SJSA1 (cell line): ENCODE measurements around the gene COPS2. TPM values are rescaled to one million over a fixed set of nuclear protein-coding genes. Genes with fewer than 3 reads are reported as not detected.

ENCODE experiments used
- DNase-seq, 2 experiments: peaks; one replicate each; pipeline ENCODE4 v3.0.0-alpha.2; 2015 to 2020; ENCODE audit warnings: low spot score in 2 of 2, low read depth in 1 of 2
- H3K27ac ChIP-seq: fragments of 250-450 bp; sonication (Bioruptor Pico); 2 replicates; pipeline ENCODE4 v1.5.1; 2020; ENCODE audit warnings: mild to moderate bottlenecking, moderate library complexity
- H3K27me3 ChIP-seq: fragments of 250-450 bp; sonication (Bioruptor Pico); replicated peaks from 2 replicates; pipeline ENCODE4 v1.5.1; 2020; ENCODE audit warnings: mild to moderate bottlenecking, moderate library complexity
- H3K36me3 ChIP-seq: fragments of 250-450 bp; sonication (Bioruptor Pico); 2 replicates; pipeline ENCODE4 v1.5.1; 2020; ENCODE audit warnings: mild to moderate bottlenecking
- H3K4me1 ChIP-seq: fragments of 250-450 bp; sonication (Bioruptor Pico); replicated peaks from 2 replicates; pipeline ENCODE4 v1.6.1; 2021; ENCODE audit warnings: mild to moderate bottlenecking
- H3K4me3 ChIP-seq: fragments of 250-450 bp; sonication (Bioruptor Pico); 2 replicates; pipeline ENCODE4 v1.5.1; 2020; ENCODE audit warnings: mild to moderate bottlenecking
- H3K9me3 ChIP-seq: fragments of 250-450 bp; sonication (Bioruptor Pico); replicated peaks from 2 replicates; pipeline ENCODE4 v1.5.1; 2020; ENCODE audit warnings: mild to moderate bottlenecking
- total RNA-seq: library from RNA; depleted of rRNA; stranded (reverse); fragments of >200 nt; shearing (Covaris generic); gene quantifications from 2 replicates; pipeline ENCODE4 v1.2.3, GENCODE V29; 2014

COPS2 gene
- total RNA-seq, 1 experiment from 2014 or later = 49.8 TPM

DNA sequence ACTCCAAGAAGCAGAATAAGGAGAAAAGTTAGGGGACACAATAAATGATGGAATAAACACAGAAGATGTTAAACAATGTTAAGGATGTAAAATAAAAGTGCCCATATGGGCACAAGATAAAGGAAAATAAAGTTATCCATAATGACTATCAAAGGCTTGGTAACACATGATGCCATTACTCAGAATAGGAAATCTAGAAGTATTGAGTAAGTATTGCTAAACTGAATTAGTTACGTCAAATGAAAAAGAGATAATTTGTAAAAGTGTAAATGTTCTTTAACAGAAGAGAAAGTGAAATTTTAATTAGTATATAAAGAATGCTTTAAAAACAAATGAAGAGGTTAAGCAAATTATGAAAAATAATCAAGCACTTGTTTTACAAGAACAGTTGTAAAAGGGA, 6.7 kb downstream of the COPS2 start:
- no peak for DNase-seq
- Histone ChIP-seq H3K27me3 (no peaks in the 10 kb centered on the region), H3K4me3 (no peak overlapping the region), H3K27ac (no peak overlapping the region), H3K4me1 (peaks cover 3% of the 10 kb centered on the region; the same call in 1 of the 2 replicates), H3K36me3 (peaks cover 14% of the 10 kb centered on the region), H3K9me3 (no peaks in the 10 kb centered on the region)

DNA sequence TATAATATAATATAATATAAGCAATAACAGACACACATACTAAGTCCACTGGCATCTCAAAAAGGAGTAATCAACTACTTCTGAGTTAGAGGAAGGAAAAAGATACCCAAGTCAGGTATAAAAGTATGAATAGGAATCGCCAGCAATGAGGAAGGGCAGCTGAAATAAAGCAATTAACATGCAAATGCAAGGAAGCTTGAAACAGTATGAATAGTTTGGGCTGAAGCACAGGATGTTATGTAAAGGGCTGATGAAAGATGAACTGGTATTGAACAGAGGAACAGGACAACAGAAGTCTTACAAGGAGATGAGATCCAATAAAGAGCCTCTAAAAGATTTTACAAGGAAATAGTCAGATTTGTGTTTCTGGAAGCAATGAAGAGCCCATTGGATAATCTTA, 7.1 kb downstream of the COPS2 start:
- peaks cover 3% of the 10 kb centered on the region; the same call in 1 of the 2 replicates for H3K4me1 ChIP-seq
- no peak overlapping the region for H3K4me3 ChIP-seq
- peaks cover 17% of the 10 kb centered on the region for H3K36me3 ChIP-seq
- no peak overlapping the region for H3K27ac ChIP-seq
- no peaks in the 10 kb centered on the region for H3K9me3 ChIP-seq
- DNase-seq = no peak
- no peaks in the 10 kb centered on the region for H3K27me3 ChIP-seq

DNA sequence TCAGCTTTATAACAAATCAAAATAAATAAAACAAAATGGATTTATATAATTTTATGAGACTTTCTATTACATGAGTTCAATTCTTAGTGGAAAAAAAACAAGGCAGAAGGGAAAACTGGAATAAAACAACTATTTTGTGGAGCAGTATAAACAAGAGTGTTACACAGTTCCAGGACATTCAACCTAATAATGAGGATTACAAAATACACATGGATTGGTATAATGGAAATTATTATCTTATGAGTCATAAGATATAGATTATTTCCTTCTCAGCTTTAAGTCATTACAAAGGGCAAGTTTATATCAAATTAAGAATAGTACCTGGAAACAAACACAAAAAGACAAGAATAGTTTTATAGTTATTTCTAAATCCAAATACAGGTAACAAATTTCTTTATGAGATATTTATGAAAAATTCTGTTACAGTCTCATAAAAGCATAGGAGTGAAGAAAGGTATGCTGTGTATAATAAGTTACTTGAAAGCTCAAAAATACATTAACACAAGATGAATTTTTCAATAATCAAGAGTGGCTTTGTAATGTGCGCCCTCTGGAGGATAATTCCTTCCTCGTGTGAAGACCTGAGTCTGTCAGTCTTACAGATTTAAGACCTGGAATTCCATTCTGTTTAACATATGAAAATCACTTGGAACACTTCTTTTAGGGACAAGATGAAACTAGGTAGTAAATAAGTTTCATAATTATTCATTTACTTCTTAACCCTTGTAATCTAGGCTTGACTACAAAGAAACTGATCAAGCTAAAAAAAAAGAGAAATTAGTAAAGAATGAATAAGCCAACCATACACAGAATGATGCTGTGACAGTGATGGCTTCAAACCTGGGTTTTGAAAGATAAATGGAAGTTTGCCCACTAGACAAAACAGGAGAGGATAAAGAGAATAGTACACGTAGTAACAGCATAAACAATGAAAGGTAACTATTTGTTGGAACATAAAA, 9.5 kb downstream of the COPS2 start:
- no peak overlapping the region for H3K4me3 ChIP-seq
- H3K36me3 ChIP-seq = peaks cover 38% of the 10 kb centered on the region
- H3K4me1 ChIP-seq = peaks cover 3% of the 10 kb centered on the region; the same call in 1 of the 2 replicates
- no peaks in the 10 kb centered on the region for H3K27me3 ChIP-seq
- peak; percentile 22 to 51 for DNase-seq
- H3K27ac ChIP-seq = no peak overlapping the region
- H3K9me3 ChIP-seq = no peaks in the 10 kb centered on the region

DNA sequence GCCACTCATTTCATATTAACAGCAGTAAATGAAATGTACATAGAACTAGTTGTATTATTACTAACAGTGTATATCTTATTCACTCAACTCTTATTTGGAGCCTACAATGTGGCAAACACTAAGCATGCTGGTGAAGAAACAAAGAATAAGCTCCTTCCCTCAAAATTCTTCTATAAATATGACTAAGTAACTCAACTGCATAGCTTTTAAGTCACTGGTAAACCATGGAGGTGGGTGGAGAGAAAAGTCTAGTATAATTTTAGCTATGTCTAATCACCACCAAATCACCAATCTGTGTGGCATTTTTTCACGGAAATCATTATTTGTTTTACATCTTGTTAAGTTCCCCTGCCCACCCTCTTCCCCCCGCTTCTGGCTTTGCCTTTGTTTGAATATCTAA, 17.5 kb downstream of the COPS2 start:
- Histone ChIP-seq H3K36me3 (peaks cover 63% of the 10 kb centered on the region), H3K27ac (peak overlapping the region; percentile 15), H3K9me3 (no peaks in the 10 kb centered on the region), H3K4me1 (peaks cover 44% of the 10 kb centered on the region), H3K4me3 (no peak overlapping the region), H3K27me3 (no peaks in the 10 kb centered on the region)
- peak in 1 of 2 experiments; percentile 55 for DNase-seq

DNA sequence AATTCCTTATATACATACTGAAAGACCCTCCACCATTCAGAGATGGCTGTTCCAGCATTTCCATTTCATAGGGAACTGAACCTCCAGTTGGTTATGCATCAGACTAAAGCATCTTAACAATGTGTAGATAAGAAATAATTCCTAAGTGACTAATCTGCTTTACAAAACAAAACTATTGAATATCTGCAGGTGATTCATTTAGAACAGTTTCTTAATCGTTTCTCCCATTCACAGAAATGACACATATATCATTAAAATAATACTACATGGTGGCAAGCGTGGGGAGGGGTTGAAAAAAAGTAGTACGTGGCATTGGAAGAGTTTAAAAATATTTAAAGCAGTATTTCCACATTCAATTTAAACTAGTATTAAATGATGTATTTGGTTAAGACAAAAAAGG, 19.5 kb downstream of the COPS2 start:
- DNase-seq = peak; percentile 52 to 66
- Histone ChIP-seq H3K27ac (peak overlapping the region; percentile 72), H3K4me1 (peaks cover 44% of the 10 kb centered on the region), H3K4me3 (no peak overlapping the region), H3K9me3 (no peaks in the 10 kb centered on the region), H3K36me3 (peaks cover 56% of the 10 kb centered on the region), H3K27me3 (no peaks in the 10 kb centered on the region)

DNA sequence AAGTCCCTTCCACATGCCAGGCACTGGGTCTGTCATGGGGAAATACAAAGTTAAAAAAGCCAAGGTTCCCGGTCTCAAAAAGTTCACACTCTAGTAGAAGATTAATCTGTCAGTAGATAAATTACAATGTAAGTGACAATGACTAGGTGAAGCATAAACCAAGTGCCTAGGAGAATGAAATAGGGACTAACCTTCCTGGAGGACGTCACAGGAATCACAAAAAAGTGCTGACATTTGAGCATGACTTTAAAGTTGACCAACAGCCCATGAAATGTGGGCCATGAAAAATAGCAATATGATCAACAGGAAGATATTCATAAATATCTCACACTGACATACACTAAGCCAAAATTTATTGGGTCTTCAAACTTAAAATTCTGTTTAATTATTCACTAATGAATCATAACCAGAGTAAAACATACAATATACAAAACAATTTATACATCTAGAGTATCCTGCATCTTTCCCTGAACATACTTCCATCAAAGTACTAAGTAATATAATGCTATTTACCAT, 20.0 kb downstream of the COPS2 start:
- DNase-seq = peak in 1 of 2 experiments; percentile 17
- Histone ChIP-seq H3K27me3 (no peaks in the 10 kb centered on the region), H3K9me3 (no peaks in the 10 kb centered on the region), H3K4me3 (no peak overlapping the region), H3K4me1 (peaks cover 44% of the 10 kb centered on the region), H3K36me3 (peaks cover 55% of the 10 kb centered on the region), H3K27ac (peak overlapping the region; percentile 72)

DNA sequence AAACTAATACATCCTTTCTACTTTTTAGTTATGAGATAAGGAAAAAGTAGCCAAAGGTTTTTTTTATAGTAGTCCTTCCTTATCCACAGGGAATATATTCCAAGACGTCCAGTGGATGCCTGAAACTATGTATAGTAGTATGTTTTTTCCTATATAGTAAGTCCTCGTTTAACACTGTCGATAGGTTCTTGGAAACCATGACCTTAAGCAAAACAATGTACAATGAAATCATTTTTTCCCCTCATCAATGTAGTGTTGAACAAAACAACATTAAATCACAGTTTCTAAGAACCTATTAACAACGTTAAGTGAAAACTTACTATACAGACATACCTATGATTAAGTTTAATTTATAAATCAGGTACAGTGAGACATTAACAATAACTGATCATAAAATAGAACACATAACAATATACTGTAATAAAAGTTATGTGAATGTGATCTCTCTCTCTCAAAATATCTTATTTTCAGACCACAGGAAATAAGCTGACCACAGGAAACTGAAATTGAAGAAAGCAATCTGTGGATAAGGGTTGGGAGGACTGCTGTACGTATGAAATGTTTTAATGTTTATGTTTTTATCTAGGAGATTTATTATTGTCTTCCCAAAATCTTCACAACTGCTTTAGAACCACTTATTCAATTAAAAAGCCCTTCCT, 20.6 kb downstream of the COPS2 start:
- no peak for DNase-seq
- Histone ChIP-seq H3K4me3 (no peak overlapping the region), H3K4me1 (peaks cover 44% of the 10 kb centered on the region), H3K27ac (peak overlapping the region; percentile 72), H3K9me3 (no peaks in the 10 kb centered on the region), H3K36me3 (peaks cover 58% of the 10 kb centered on the region), H3K27me3 (no peaks in the 10 kb centered on the region)

DNA sequence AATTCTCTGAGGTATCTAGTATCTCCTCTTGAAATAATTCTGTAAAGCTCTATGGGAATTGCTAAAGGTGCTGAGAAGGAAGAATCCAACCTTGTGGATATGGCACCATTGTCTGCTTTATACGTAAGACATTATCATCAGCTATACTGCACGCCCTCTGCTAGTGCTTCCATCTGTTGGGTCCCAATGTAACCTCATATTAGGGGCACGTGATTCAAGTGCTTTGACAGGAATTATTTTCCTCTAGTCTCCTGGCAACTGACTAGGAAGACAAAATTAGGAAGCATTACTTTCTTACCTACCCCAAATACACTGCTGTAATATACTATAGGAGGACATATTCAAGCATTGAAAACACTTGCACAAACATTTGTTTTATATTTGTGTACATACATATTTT, 24.0 kb downstream of the COPS2 start:
- H3K4me1 ChIP-seq = peaks cover 22% of the 10 kb centered on the region
- H3K27me3 ChIP-seq = no peaks in the 10 kb centered on the region
- peaks cover 81% of the 10 kb centered on the region for H3K36me3 ChIP-seq
- H3K27ac ChIP-seq = no peak overlapping the region
- no peaks in the 10 kb centered on the region for H3K9me3 ChIP-seq
- DNase-seq = no peak
- H3K4me3 ChIP-seq = no peak overlapping the region

DNA sequence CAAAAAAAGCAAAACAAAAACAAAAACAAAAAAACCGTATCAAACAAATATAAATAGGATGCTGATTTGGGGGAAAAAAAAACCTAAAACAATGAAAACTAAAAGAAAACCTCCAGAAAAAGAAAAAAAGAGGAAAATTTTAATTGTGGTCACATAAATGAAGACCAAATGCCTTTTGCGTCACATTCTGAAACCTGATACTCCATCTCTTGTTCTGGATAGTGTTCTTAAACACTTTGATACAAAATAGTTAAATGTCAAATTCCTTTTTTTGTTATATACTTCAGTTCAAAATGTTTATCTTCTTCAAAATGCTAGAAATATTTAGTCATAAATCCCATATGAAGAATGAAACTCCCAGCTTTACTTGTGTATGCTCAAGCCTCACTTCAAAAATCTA, 31.0 kb downstream of the COPS2 start:
- H3K27ac ChIP-seq = no peak overlapping the region
- no peaks in the 10 kb centered on the region for H3K9me3 ChIP-seq
- no peaks in the 10 kb centered on the region for H3K27me3 ChIP-seq
- H3K4me3 ChIP-seq = no peak overlapping the region
- H3K4me1 ChIP-seq = no peaks in the 10 kb centered on the region
- DNase-seq = no peak
- H3K36me3 ChIP-seq = peaks cover 54% of the 10 kb centered on the region

DNA sequence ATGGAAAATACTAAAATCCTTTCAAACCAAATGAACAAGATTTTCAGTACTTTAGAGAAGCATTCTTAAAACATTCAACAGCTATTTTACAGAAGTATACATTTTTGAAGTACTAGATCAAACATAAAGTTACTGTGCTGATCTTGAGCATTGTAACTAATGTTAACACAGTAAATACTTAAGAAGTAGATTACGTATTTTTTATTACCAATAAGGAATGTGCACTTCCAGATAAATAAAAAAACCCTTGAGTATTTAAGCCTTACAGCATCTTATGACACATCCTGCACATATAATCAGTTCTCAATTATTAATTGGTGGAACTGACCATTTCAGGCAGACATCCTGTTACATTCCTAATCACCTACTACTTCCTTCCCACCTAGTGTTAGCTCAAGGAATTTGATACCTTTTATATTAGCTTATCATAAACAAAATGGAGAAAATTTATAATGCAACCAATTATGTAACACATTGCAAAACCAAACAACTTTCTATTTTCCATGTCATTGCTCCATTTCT, 32.8 kb downstream of the COPS2 start:
- no peaks in the 10 kb centered on the region for H3K4me1 ChIP-seq
- H3K9me3 ChIP-seq = no peaks in the 10 kb centered on the region
- H3K27me3 ChIP-seq = no peaks in the 10 kb centered on the region
- no peak for DNase-seq
- no peak overlapping the region for H3K4me3 ChIP-seq
- no peak overlapping the region for H3K27ac ChIP-seq
- peaks cover 36% of the 10 kb centered on the region for H3K36me3 ChIP-seq

DNA sequence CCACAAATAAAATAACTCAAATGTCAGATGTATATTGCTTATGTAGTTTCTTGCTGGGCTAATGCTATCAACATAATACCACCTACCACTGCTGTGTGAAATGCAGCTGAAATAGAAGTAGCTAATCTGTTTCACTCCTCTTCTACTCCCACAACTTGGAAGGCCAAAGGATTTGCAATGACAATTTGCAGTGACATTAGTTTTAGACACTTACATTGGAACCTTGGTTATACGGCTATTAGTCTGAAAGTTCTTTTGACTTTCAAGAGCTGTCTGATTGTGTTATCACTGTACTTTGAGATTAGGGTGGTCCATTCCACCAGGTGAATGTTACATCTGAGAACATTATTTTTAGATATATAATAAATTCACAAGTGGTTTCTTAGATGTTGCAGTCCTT, 33.5 kb downstream of the COPS2 start:
- H3K9me3 ChIP-seq = no peaks in the 10 kb centered on the region
- H3K4me1 ChIP-seq = no peaks in the 10 kb centered on the region
- H3K27me3 ChIP-seq = no peaks in the 10 kb centered on the region
- no peak for DNase-seq
- no peak overlapping the region for H3K27ac ChIP-seq
- H3K4me3 ChIP-seq = no peak overlapping the region
- peaks cover 31% of the 10 kb centered on the region for H3K36me3 ChIP-seq

DNA sequence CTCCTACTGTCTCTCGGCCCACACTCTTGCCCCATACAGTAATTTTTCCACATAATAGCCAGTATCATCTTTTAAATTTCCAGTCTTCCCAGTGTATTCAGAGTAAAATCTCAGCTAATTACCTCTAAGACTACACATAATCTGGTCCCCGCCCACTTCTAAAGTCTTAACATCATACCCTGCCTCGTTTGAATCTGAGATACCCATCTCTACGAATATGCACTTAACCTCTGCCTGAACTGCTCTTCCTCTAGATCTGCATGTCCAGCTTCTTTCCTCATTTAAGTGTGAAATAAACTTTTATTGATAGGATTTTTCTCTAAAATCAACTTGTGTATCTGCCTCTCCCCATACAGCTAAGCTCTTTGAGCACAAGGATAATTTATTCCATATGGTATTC, 34.6 kb downstream of the COPS2 start:
- Histone ChIP-seq H3K27me3 (no peaks in the 10 kb centered on the region), H3K27ac (no peak overlapping the region), H3K4me1 (no peaks in the 10 kb centered on the region), H3K9me3 (no peaks in the 10 kb centered on the region), H3K36me3 (peaks cover 27% of the 10 kb centered on the region), H3K4me3 (no peak overlapping the region)
- no peak for DNase-seq

DNA sequence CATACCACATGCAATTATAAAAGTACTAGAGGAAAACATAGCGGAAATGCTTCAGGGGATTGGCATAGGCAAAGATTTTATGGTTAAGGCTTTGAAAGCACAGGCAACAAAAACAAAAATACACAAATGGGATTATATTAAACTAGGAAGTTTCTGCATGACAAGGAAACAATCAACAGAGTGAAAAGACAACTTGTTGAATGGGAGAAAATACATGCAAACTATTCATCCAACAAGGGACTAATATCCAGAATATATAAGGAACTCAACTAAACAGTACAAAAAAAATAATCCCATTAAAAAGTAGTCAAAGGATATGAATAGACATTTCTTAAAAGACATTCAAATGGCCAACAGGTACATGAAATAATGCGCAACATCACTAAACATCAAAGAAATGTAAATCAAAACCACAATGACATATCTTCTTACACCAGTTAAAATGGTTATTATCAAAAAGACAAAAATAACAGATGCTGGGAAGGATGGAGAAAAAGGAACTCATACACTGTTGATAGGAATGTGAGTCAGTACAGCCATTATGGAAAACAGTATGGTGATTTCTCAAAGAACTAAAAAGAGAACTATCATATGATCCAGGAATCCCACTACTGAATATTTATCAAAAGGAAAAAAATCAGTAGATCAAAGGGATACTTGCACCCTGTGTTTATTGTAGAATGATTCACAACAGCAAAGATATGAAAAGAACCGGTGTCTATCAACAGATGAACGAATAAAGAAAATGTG, 39.1 kb downstream of the COPS2 start:
- no peaks in the 10 kb centered on the region for H3K4me1 ChIP-seq
- H3K27me3 ChIP-seq = no peaks in the 10 kb centered on the region
- H3K9me3 ChIP-seq = no peaks in the 10 kb centered on the region
- no peak overlapping the region for H3K4me3 ChIP-seq
- no peak for DNase-seq
- peaks cover 26% of the 10 kb centered on the region for H3K36me3 ChIP-seq
- no peak overlapping the region for H3K27ac ChIP-seq
